DMS 273 (cell line): Measurements from ENCODE around the gene FAM184B.
A peak's percentile ranks its signal among the peaks of the same experiment; 100 is the strongest.

ENCODE experiments used
- DNase-seq: peaks from one replicate; lab custom pipeline; 2025; ENCODE audit not compliant: unreplicated experiment; lab: John Stamatoyannopoulos, UW

FAM184B gene

DNA sequence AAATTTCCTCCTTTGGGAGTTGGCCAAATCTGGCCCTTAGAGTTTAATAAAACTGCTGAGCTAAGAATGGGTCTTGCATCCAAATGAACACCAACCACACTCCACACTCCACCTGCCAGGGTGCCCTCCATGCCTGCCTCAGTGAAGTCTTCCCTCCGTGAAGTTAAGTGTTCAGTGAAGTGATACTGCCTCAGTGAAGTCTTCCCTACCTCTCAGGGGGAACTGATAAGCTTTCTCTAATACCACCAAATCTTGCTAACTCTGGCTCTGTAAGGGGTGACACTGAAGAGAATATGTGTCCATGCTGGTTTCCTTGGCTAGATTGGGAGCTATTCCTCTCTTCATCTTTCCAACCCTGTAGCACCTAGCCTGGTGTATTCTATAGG lies 139.0 kb downstream of the FAM184B start:
- DNase-seq, result no peak

GRCh38 chr4:17639136-17639535 lies 142.3 kb downstream of the FAM184B start:
- no peak for DNase-seq

GRCh38 chr4:17636696-17637622 lies 144.5 kb downstream of the FAM184B start:
- peak; percentile 84 for DNase-seq

DNA sequence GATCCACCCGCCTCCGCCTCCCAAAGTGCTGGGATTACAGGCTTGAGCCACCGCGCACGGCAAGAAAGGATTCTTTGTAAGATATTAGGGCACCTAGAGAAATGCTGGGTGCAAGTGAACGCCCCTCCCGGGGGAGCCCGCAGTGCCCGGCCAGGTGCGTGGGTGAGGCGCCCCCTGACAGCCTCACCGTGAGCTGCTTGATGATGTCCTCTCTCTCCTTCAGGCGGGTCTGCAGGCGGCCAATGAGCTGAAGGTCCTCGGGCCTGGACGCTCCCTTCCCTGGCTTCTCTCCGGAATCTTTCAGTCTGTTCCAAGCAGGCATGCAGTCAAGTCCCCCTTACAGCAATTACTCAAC lies 145.1 kb downstream of the FAM184B start:
- DNase-seq, result no peak

GRCh38 chr4:17635056-17635455 lies 146.4 kb downstream of the FAM184B start:
- no peak for DNase-seq

DNA sequence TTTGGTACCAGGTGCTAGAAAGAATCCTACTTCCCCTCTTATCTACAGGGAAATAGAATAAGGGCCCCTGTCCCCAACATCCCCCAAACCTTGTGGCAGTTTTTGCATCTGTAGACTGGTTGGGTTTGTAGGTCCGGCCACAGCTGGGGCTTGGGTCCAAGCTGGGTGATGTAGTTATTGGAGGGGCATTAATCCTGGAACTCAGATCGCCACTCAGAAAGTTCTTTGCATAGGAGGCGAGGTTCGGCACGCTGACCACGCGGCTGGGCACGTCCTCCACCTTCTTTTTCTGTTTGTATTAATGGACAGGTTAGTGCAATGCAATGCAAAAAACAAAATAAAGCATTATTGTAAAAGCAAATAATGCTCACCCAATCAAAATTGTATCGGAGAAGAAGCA lies 147.8 kb downstream of the FAM184B start:
- DNase-seq, result no peak

- no peak for DNase-seq
Measured at GRCh38 chr4:17630228-17630627, 151.2 kb downstream of the FAM184B start.

- DNase-seq, result no peak
Measured at GRCh38 chr4:17624821-17625220, 156.6 kb downstream of the FAM184B start.

GRCh38 chr4:17623451-17624001 lies 157.9 kb downstream of the FAM184B start:
- no peak for DNase-seq

DNA sequence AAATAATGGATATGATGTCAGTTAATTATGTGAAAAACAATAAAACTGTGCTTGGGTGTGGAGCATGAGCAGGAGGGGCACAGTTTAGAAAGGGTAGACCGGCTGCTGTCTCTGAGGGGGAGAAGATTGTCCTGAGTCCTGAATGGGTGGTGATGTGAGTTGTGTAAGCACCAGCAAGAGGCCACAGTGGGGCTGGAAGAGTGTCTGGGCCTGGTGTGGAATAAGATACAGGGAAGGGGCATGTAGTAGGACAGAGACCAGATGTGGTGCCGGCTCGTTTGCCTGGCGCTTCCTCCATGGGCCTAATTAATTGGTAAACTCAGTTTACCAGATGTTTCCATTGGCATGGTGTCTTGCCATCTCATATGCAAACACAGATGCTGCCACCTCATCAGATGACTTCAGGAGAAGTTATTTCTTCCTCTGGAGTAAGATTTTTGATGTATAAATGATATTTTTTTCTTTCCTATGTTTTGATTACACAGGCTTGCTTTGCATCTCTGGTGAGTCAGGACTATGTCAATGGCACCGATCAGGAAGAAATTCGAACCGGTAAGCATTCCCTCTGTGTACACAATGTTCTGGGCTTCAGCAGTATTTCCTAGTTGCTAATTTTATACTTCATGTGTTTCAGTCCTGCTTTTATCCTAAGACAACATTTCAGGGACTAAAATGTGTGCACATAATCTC lies 161.9 kb downstream of the FAM184B start:
- DNase-seq, result no peak

DNA sequence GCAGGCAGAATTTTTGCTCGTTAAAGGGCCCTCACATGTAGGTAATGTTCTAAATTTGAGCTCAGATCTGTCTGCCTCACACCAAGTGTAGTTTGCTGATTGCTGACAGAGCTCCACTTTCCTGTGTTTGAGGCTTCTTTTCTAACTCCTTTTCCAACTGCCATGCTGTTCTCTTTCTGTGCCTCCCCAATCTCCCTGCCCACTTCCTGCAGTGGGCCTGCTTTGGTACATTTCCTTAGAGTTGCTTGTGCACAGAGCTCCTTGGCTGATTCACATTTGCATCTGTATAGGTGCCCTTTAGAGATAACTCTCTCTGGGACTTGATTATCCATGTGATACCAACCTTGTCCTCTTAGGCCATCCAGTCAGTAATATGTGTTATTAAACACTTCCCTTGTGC lies 162.5 kb downstream of the FAM184B start:
- DNase-seq, result no peak

DNA sequence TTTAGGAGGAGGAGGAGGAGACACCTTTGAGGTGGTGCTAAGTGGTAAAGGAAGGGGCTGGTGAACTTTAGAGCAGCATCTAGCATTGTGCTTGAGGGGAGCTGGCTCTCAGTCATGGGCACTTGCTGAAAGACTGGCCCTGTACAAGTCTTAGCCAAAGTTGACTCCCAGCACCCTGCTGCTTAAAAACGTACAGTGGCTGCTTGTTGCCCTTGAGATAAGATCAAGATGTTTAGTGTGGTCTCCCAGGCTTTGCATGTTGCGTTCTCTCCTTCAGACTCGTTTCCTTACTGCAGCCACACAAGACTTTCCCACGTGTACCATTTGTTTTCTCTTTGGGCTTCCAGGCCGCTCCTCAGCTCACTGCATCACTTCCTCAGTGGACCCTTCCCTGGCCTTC lies 165.1 kb downstream of the FAM184B start:
- no peak for DNase-seq

DNA sequence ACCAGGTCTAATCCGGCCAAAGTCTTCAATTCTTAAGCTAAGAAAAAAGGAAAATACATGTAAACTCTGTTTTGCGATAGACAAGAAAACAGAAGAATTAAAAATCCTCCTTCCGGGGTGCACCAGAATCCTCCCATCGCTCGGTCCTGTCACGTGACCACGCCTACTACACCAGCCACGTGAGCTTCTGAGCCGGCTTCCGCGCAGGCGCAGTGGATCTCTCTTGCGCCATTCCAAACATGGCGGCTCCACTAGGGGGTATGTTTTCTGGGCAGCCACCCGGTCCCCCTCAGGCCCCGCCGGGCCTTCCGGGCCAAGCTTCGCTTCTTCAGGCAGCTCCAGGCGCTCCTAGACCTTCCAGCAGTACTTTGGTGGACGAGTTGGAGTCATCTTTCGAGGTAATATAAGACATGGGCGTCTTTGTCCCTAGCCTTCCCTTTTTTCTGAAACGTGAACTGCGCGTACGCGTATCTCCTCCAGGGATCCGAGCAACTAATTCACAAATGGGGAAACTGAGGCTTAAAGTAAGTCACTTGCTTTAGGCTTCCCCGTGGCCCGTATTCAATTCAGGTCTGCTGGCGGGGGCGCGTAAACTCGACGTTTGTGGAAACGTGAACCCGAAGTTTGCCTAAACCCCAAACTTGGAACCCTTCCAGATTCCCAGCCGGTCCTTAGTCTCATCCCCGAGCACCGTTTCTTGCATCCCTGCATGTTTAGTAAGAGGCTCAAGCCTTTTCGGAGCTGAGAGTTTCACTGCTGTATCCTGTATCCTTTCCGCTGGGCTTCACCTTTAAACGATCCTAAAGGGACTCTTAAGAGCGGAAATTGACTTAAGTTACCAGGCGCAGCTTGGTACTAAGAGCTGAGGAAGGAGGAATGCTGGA lies 166.8 kb downstream of the FAM184B start, which contains the start of gene MED28:
MED28 (plus strand) TSS at position 226 of the 884 bp plus-strand sequence; CDS start at position 240, 14 bp downstream.
- DNase-seq, result peak; percentile 96

DNA sequence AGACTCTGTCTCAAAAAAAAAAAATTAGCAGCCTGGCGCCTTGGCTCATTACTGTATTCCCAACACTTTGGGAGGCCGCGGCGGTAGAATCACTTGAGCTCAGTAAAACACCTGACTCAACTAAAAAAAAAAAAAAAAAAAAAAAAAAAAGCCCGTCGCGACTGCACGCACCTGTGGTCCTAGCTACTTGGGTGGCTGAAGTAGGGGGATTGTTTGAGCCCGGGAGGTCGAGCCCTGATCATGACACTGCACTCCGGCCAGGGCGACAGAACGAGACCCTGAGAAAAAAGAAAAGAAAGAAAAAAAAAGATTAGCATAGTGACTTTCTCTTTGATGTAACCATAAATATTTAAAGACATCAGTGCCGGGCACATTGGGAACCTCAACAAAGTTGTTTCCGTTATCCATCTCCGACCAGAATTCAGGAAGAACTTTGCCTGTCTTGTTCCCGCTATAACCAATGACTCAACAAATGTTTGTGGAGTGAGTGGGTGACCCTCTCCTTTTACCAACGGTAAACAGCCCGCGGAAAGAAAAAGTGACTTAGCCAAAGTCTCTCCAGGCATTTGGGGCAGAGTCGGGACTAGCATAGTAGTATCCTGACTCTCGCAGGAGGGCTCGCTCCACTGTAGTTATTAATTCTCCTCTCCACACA lies 167.5 kb downstream of the FAM184B start:
- peak; percentile 19 for DNase-seq

GRCh38 chr4:17605236-17605635 lies 176.2 kb downstream of the FAM184B start:
- no peak for DNase-seq

GRCh38 chr4:17599826-17600225 lies 181.6 kb downstream of the FAM184B start:
- no peak for DNase-seq

DNA sequence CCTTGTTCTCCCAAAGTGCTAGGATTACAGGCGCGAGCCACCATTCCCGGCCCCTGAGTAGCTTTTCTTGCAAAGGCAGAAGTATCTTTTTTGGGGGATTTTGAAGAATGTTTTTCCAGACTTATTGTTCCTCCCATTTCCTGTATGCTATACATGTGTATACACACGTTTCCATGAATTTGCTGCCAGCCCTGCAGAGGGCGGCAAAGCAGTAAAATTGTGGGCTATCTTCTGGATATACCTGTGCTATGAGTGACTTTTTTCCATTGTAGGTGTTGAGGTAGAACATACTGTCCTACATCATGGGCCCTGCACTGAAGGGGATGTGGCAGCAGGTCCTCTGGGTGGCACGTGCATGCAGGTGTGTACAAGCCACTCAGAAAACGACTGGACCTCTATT lies 183.9 kb downstream of the FAM184B start:
- DNase-seq, result peak; percentile 23

DNA sequence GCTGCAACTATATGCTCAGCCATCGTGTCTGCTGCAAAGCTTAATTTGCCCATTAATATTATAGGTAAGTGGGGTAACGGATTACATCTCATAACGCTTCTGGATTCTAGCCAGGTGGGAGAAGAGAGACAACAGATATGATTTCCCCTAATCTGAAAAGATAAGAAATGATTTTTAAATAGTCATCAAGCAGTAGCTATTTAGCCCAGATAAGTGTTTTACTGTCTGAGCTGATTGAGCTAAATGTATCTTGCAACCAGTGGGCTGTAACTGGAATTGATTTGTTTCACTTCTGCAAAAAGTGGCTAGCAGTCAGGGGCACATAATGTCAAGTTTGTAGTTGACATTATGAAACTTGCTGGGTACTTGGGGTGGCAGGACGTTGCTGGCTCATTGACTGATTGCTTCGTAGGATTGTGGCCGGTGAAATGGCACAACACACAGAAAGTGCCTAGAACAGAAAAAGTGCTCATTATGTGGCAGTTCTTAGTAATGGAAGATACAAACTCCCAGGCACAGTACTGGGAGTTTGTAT lies 185.9 kb downstream of the FAM184B start:
- no peak for DNase-seq

DNA sequence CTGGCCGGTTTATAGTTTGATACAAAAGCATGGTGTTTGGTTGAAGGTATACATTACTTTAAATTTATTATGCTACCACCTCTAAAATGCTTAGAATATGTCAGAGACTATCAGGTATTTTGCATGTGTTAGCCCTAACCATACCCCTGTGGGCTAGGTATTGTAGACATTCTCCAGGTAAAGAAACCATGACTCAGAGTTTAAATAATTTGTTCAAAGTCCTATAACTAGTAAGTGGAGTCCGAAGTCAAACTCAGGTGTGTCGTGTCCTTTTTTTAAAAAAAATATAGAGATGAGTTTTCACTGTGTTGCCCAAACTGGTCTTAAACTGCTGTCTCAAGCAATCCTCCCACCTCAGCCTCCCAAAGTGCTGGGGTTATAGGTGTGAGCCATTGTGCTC lies 192.1 kb downstream of the FAM184B start:
- DNase-seq, result no peak
